Measurements from ENCODE around the gene JMJD1C. TPM values are rescaled to one million over a fixed set of nuclear protein-coding genes. Genes with fewer than 3 reads are reported as not detected.

JMJD1C gene
- total and polyA plus RNA-seq, 10 of the 15 experiments (the other 5 are each of a cell fraction or from before 2014, with no cell fraction given), result 31.2 to 83.3 (median 49.5) TPM

DNA sequence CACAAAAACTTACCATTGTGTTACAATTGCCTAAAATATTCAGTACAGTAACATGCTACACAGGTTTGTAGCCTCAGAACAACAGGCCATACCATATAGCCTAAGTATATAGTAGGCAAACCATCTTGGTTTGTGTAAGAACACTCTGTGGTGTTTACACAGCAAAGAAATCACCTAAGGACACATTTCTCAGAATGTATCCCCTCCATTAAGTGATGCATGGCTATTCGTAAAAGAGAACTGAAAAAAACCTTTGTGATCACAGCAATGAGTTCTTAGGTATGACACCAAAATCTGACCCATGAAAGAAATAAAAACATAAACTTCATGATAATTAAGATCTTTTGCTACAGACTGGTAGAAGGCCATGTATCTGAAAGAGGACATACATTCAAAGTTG lies 121.5 kb downstream of the JMJD1C start (continued):
- TF ChIP-seq, protein P1, sequence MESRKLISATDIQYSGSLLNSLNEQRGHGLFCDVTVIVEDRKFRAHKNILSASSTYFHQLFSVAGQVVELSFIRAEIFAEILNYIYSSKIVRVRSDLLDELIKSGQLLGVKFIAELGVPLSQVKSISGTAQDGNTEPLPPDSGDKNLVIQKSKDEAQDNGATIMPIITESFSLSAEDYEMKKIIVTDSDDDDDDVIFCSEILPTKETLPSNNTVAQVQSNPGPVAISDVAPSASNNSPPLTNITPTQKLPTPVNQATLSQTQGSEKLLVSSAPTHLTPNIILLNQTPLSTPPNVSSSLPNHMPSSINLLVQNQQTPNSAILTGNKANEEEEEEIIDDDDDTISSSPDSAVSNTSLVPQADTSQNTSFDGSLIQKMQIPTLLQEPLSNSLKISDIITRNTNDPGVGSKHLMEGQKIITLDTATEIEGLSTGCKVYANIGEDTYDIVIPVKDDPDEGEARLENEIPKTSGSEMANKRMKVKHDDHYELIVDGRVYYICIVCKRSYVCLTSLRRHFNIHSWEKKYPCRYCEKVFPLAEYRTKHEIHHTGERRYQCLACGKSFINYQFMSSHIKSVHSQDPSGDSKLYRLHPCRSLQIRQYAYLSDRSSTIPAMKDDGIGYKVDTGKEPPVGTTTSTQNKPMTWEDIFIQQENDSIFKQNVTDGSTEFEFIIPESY (IDR thresholded peaks at IDR 0.05), result no peak
- TF ChIP-seq, protein P2, sequence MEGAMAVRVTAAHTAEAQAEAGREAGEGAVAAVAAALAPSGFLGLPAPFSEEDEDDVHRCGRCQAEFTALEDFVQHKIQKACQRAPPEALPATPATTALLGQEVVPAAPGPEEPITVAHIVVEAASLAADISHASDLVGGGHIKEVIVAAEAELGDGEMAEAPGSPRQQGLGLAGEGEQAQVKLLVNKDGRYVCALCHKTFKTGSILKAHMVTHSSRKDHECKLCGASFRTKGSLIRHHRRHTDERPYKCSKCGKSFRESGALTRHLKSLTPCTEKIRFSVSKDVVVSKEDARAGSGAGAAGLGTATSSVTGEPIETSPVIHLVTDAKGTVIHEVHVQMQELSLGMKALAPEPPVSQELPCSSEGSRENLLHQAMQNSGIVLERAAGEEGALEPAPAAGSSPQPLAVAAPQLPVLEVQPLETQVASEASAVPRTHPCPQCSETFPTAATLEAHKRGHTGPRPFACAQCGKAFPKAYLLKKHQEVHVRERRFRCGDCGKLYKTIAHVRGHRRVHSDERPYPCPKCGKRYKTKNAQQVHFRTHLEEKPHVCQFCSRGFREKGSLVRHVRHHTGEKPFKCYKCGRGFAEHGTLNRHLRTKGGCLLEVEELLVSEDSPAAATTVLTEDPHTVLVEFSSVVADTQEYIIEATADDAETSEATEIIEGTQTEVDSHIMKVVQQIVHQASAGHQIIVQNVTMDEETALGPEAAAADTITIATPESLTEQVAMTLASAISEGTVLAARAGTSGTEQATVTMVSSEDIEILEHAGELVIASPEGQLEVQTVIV (IDR thresholded peaks at IDR 0.05; ENCODE audit: borderline replicate concordance, partially characterized antibody), result no peak
- TF ChIP-seq ZZZ3 (IDR thresholded peaks at IDR 0.05; ENCODE audit: control insufficient read depth, insufficient read length, low read depth) (no peak), MXI1 (IDR thresholded peaks at IDR 0.05; ENCODE audit: low read depth, low read length) (no peak)
- TF ChIP-seq, protein P3, sequence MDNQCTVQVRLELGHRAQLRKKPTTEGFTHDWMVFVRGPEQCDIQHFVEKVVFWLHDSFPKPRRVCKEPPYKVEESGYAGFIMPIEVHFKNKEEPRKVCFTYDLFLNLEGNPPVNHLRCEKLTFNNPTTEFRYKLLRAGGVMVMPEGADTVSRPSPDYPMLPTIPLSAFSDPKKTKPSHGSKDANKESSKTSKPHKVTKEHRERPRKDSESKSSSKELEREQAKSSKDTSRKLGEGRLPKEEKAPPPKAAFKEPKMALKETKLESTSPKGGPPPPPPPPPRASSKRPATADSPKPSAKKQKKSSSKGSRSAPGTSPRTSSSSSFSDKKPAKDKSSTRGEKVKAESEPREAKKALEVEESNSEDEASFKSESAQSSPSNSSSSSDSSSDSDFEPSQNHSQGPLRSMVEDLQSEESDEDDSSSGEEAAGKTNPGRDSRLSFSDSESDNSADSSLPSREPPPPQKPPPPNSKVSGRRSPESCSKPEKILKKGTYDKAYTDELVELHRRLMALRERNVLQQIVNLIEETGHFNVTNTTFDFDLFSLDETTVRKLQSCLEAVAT (IDR thresholded peaks at IDR 0.05), result no peak

DNA sequence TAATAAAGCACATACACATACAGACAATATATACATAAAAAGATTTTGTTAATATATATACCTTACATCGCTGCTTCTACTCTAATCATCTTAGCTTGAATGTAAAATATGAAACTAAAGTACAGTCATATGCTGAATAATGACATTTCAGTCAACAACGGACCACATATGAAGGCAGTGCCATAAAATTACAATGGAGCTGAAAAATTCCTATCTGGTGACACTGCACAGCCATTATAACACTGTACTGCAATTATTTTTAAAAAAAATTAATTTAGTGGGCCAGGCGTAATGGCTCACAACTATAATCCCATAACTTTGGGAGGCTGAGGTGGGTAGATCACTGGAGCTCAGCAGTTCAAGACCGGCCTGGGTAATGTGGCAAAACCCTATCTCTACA lies 122.3 kb downstream of the JMJD1C start:
- H3K4me3 ChIP-seq, result no peak overlapping the region
- H3K4me1 ChIP-seq (ENCODE audit: control insufficient read depth, insufficient read depth, low read length), result peaks cover 8% of the 10 kb centered on the region
- H3K27ac ChIP-seq (ENCODE audit: control insufficient read depth, insufficient read depth), result no peak overlapping the region
- H3K9ac ChIP-seq (ENCODE audit: control insufficient read depth, insufficient read depth, low read length), result no peak overlapping the region
- H3K79me2 ChIP-seq (ENCODE audit: control insufficient read depth, insufficient read depth, low read length), result peaks cover 6% of the 10 kb centered on the region
- FAIRE-seq, result no peak
- H3K4me2 ChIP-seq (ENCODE audit: control insufficient read depth, insufficient read depth), result no peak overlapping the region
- no TSS peak for BruUV-seq (replicated peaks)
- no peak overlapping the region for H2AFZ ChIP-seq (ENCODE audit: control insufficient read depth, low read depth, low read length)
- no peaks in the 10 kb centered on the region; the same call in 2 of the 3 replicates for H3K9me3 ChIP-seq (replicated peaks; ENCODE audit: control insufficient read depth, insufficient read depth, low read length)
- ChIA-PET CTCF (no interaction called here), POLR2A (interaction anchor here (0.9 kb wide), 1 partner anchor 9 kb away, joined by 3 read pairs; no protein-coding TSS in a partner anchor), SMC1A (ENCODE audit: uncharacterized antibody, unreplicated experiment) (interaction anchor here (0.6 kb wide), 1 partner anchor 27 kb away, joined by 4 read pairs; no protein-coding TSS in a partner anchor), RAD21 (ENCODE audit: unreplicated experiment) (no interaction called here)
- H3K27me3 ChIP-seq (replicated peaks in 1 of 2; ENCODE audit: control insufficient read depth in 2 of 2, insufficient read depth in 2 of 2, low read length in 1 of 2), result no peaks in the 10 kb centered on the region
- intact Hi-C loops (cut with micrococcal nuclease; ENCODE audit: unreplicated experiment) (no loop called here), in situ Hi-C loops (cut with MboI) (no loop called here)
- no peaks in the 10 kb centered on the region for H4K20me1 ChIP-seq (ENCODE audit: control insufficient read depth, insufficient read depth)
- no peak for ATAC-seq
- H3K36me3 ChIP-seq (ENCODE audit: control insufficient read depth in 2 of 2, insufficient read depth in 2 of 2, low read length in 1 of 2), result no peaks in the 10 kb centered on the region
- no peak for DNase-seq (ENCODE audit: low read depth, low spot score)
- WGBS (ENCODE audit: insufficient coverage, insufficient replicate concordance, low lambda C conversion rate, missing lambda C conversion rate), result 96% methylated on average over 4 of the region's 4 CpGs
- TF ChIP-seq KLF5 (IDR thresholded peaks at IDR 0.05; ENCODE audit: partially characterized antibody), result no peak
- TF ChIP-seq MXI1 (IDR thresholded peaks at IDR 0.05; ENCODE audit: low read depth, low read length), result no peak
- no peak for TF ChIP-seq TBL1XR1 (IDR thresholded peaks at IDR 0.05; ENCODE audit: low read depth, low read length)
- TF ChIP-seq TARDBP (IDR thresholded peaks at IDR 0.05; ENCODE audit: borderline replicate concordance), result no peak
- TF ChIP-seq EGR1 (IDR thresholded peaks at IDR 0.05; ENCODE audit: borderline replicate concordance in 1 of 2, low read depth in 2 of 2, low read length in 2 of 2), result no peak
- TF ChIP-seq, protein P4, sequence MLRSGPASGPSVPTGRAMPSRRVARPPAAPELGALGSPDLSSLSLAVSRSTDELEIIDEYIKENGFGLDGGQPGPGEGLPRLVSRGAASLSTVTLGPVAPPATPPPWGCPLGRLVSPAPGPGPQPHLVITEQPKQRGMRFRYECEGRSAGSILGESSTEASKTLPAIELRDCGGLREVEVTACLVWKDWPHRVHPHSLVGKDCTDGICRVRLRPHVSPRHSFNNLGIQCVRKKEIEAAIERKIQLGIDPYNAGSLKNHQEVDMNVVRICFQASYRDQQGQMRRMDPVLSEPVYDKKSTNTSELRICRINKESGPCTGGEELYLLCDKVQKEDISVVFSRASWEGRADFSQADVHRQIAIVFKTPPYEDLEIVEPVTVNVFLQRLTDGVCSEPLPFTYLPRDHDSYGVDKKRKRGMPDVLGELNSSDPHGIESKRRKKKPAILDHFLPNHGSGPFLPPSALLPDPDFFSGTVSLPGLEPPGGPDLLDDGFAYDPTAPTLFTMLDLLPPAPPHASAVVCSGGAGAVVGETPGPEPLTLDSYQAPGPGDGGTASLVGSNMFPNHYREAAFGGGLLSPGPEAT (IDR thresholded peaks at IDR 0.05; ENCODE audit: low read depth), result no peak
- no peak for TF ChIP-seq EED (IDR thresholded peaks at IDR 0.05; ENCODE audit: low read depth)
- no peak for TF ChIP-seq RAD21 (IDR thresholded peaks at IDR 0.05; ENCODE audit: insufficient read depth, low read depth, low read length)
- TF ChIP-seq WRNIP1 (IDR thresholded peaks at IDR 0.05; ENCODE audit: borderline replicate concordance, low read depth, low read length), result no peak
- TF ChIP-seq ZNF24 (IDR thresholded peaks at IDR 0.05), result no peak
- no peak for TF ChIP-seq ZBED1 (IDR thresholded peaks at IDR 0.05; ENCODE audit: borderline replicate concordance)
- no peak for TF ChIP-seq ZNF207 (IDR thresholded peaks at IDR 0.05; ENCODE audit: borderline replicate concordance)

Measured in GM12878 (cell line).